ENCODE results near the gene SV2B. TPM values are rescaled to one million over a fixed set of nuclear protein-coding genes. Genes with fewer than 3 reads are reported as not detected.
A peak's percentile ranks its signal among the peaks of the same experiment; 100 is the strongest.

SV2B gene
- total RNA-seq, 1 experiment from 2014 or later, result not detected

DNA sequence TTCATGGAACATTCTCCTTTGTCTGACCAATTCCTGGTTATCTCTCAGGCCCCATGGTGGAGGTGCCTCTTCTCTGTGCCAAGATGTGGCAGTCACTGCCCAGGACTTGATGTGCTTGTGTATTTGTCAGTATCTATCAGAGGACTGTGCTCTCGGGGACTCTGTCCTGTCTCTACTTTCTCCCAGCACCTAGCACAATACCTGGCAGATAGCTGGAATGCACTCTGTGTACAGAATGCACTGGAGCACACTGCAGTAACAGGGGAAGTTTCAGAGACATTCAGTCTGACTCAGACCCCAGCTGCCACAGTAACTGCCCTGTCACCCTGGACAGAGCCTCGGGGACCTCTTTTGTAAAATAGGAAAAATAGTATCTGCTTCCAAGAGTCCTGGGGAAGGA lies 34.6 kb upstream of the SV2B start:
- H3K4me3 ChIP-seq (ENCODE audit: low read length), result no peak overlapping the region
- TF ChIP-seq, protein P1, sequence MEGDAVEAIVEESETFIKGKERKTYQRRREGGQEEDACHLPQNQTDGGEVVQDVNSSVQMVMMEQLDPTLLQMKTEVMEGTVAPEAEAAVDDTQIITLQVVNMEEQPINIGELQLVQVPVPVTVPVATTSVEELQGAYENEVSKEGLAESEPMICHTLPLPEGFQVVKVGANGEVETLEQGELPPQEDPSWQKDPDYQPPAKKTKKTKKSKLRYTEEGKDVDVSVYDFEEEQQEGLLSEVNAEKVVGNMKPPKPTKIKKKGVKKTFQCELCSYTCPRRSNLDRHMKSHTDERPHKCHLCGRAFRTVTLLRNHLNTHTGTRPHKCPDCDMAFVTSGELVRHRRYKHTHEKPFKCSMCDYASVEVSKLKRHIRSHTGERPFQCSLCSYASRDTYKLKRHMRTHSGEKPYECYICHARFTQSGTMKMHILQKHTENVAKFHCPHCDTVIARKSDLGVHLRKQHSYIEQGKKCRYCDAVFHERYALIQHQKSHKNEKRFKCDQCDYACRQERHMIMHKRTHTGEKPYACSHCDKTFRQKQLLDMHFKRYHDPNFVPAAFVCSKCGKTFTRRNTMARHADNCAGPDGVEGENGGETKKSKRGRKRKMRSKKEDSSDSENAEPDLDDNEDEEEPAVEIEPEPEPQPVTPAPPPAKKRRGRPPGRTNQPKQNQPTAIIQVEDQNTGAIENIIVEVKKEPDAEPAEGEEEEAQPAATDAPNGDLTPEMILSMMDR (conservative IDR thresholded peaks at IDR 0.05; ENCODE audit: low read depth, low read length), result no peak
- no peak for TF ChIP-seq EZH2 (IDR thresholded peaks at IDR 0.05; ENCODE audit: low read length, unreplicated experiment)
- TF ChIP-seq EZH2phosphoT487 (IDR thresholded peaks at IDR 0.05; ENCODE audit: borderline replicate concordance, low read length), result no peak
- H3K9ac ChIP-seq (ENCODE audit: low read length), result no peak overlapping the region
- ChIA-PET POLR2A (ENCODE audit: unreplicated experiment) (no interaction called here), CTCF (no interaction called here)
- H3K27me3 ChIP-seq (ENCODE audit: low read length), result peaks cover 15% of the 10 kb centered on the region
- H3F3A ChIP-seq (ENCODE audit: low read length, unreplicated experiment), result no peaks in the 10 kb centered on the region
- H2AFZ ChIP-seq (ENCODE audit: low read length), result no peak overlapping the region
- no peak overlapping the region for H3K27ac ChIP-seq (ENCODE audit: low read length)
- DNase-seq, result no peak
- no peaks in the 10 kb centered on the region for H3K4me1 ChIP-seq (ENCODE audit: insufficient read depth, low read length)
- no peaks in the 10 kb centered on the region for H3K79me2 ChIP-seq (ENCODE audit: low read length)
- H3K4me2 ChIP-seq (ENCODE audit: low read length), result no peak overlapping the region
- no peak for ATAC-seq
- H4K20me1 ChIP-seq (ENCODE audit: low read length), result no peaks in the 10 kb centered on the region
- intact Hi-C loops (cut with micrococcal nuclease), result no loop called here
- H3K9me2 ChIP-seq (replicated peaks; ENCODE audit: low read length), result no peaks in the 10 kb centered on the region
- H3K36me3 ChIP-seq (ENCODE audit: low read depth, low read length), result no peaks in the 10 kb centered on the region
- H3K9me3 ChIP-seq (ENCODE audit: low read length), result peaks cover 3% of the 10 kb centered on the region; the same call in 1 of the 2 replicates
- no TSS peak for BruUV-seq (replicated peaks)

DNA sequence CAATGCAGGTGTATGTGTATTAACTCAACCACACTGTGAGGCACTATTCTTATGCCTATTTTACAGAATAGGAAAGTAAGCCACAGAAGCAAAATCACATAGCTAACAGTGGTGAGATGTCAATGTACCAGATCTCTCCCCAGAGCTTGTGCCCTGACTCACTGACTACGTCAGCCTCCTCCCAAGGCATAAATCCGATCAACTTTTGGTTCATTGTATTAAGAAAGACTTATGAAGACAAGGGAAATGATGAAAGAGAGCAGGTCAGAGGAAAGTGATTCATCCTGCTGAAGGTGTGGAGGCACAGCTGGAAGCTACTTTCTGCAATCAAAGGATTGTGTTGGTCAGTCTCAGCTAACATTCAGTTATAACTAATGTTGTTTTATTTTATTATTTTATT lies 33.0 kb upstream of the SV2B start:
- H3K9me3 ChIP-seq (ENCODE audit: low read length), result peaks cover 3% of the 10 kb centered on the region; the same call in 1 of the 2 replicates
- peaks cover 25% of the 10 kb centered on the region for H3K27me3 ChIP-seq (ENCODE audit: low read length)
- intact Hi-C loops (cut with micrococcal nuclease), result no loop called here
- CTCF ChIA-PET, result no interaction called here
- H2AFZ ChIP-seq (ENCODE audit: low read length), result no peak overlapping the region
- no peaks in the 10 kb centered on the region for H3K9me2 ChIP-seq (replicated peaks; ENCODE audit: low read length)
- DNase-seq (peak; percentile 14), ATAC-seq (no peak)
- no peak overlapping the region for H3K4me2 ChIP-seq (ENCODE audit: low read length)
- POLR2A ChIA-PET (ENCODE audit: unreplicated experiment), result no interaction called here
- H3K4me3 ChIP-seq (ENCODE audit: low read length), result no peak overlapping the region
- H3K9ac ChIP-seq (ENCODE audit: low read length), result no peak overlapping the region
- H3K27ac ChIP-seq (ENCODE audit: low read length), result no peak overlapping the region
- BruUV-seq (replicated peaks), result no TSS peak
- no peaks in the 10 kb centered on the region for H3K4me1 ChIP-seq (ENCODE audit: insufficient read depth, low read length)
- no peaks in the 10 kb centered on the region for H4K20me1 ChIP-seq (ENCODE audit: low read length)
- H3K79me2 ChIP-seq (ENCODE audit: low read length), result no peaks in the 10 kb centered on the region
- no peaks in the 10 kb centered on the region for H3K36me3 ChIP-seq (ENCODE audit: low read depth, low read length)
- no peaks in the 10 kb centered on the region for H3F3A ChIP-seq (ENCODE audit: low read length, unreplicated experiment)
- TF ChIP-seq EZH2 (IDR thresholded peaks at IDR 0.05; ENCODE audit: low read length, unreplicated experiment) (no peak), EZH2phosphoT487 (IDR thresholded peaks at IDR 0.05; ENCODE audit: borderline replicate concordance, low read length) (no peak)
- TF ChIP-seq, protein P1 (conservative IDR thresholded peaks at IDR 0.05; ENCODE audit: low read depth, low read length), result no peak

- Histone ChIP-seq H3K9me2 (replicated peaks; ENCODE audit: low read length) (no peaks in the 10 kb centered on the region), H3K4me2 (ENCODE audit: low read length) (no peak overlapping the region), H3K36me3 (ENCODE audit: low read depth, low read length) (no peaks in the 10 kb centered on the region), H3F3A (ENCODE audit: low read length, unreplicated experiment) (no peaks in the 10 kb centered on the region), H3K4me1 (ENCODE audit: insufficient read depth, low read length) (no peaks in the 10 kb centered on the region), H3K79me2 (ENCODE audit: low read length) (no peaks in the 10 kb centered on the region), H3K9ac (ENCODE audit: low read length) (no peak overlapping the region), H3K4me3 (ENCODE audit: low read length) (no peak overlapping the region), H3K27me3 (ENCODE audit: low read length) (peaks cover 36% of the 10 kb centered on the region), H3K9me3 (ENCODE audit: low read length) (peaks cover 3% of the 10 kb centered on the region; the same call in 1 of the 2 replicates), H2AFZ (ENCODE audit: low read length) (no peak overlapping the region), H4K20me1 (ENCODE audit: low read length) (no peaks in the 10 kb centered on the region), H3K27ac (ENCODE audit: low read length) (no peak overlapping the region)
- DNase-seq (no peak), ATAC-seq (no peak)
- TF ChIP-seq, protein P1 (conservative IDR thresholded peaks at IDR 0.05; ENCODE audit: low read depth, low read length), result no peak
- TF ChIP-seq EZH2 (IDR thresholded peaks at IDR 0.05; ENCODE audit: low read length, unreplicated experiment) (no peak), EZH2phosphoT487 (IDR thresholded peaks at IDR 0.05; ENCODE audit: borderline replicate concordance, low read length) (no peak)
- ChIA-PET CTCF (no interaction called here), POLR2A (ENCODE audit: unreplicated experiment) (no interaction called here)
- intact Hi-C loops (cut with micrococcal nuclease), result no loop called here
- BruUV-seq (replicated peaks), result no TSS peak
These were observed 31.6 kb upstream of the SV2B start for GRCh38 chr15:91068436-91068835.
